ENCODE measurements around the gene MPPED1.

MPPED1 gene

DNA sequence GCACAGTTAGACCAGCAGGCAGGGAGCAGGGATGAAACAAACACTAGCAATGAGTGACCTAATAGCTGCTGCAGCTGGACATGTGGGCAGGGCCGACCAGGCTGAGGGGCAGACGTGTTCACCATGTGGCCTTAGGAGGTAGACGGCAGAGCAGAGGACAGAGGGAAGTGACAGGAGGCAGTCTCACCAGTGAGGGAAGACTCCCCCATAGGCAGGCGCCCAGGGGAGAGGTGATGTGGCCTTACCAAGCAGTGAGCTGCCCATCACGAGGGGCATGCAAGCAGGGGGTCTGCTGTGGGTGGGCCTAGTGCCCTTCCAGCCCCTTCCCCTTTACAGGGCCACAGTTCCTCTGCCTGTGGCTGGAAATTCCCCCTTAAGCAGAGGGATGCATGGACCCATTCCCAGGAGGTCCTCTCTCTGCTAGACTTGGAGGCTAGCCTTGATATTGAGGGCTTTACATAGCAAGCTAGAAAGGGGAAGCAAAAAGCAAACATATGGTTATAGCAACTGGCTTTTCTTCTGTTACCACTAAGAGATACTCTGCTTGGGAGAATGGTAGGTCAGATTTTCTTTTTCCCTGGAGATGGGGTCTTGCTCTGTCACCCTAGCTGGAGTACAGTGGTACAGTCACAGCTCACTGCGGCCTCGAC lies 67.6 kb downstream of the MPPED1 start:
- no peak for DNase-seq

DNA sequence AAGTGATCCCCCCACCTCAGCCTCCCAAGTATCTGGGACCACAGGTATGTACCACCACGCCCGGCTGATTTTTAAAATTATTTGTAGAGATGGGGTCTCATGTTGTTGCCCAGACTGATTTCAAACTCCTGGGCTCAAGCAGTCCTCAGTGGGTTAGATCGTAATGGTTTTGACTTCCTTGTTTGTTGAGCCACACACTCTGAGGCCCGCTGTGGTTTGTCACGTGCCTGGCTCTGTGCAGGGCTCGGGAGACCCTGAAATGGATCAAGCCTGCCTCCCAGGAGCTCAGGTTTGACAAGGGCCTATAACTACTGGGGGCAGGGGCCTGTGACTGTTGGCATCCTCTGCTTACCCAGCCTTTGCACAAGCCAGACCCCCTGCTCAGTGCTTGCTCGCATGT lies 68.1 kb downstream of the MPPED1 start:
- no peak for DNase-seq

- no peak for DNase-seq
Observed at GRCh38 chr22:43481568-43482317, 69.9 kb downstream of the MPPED1 start.

DNA sequence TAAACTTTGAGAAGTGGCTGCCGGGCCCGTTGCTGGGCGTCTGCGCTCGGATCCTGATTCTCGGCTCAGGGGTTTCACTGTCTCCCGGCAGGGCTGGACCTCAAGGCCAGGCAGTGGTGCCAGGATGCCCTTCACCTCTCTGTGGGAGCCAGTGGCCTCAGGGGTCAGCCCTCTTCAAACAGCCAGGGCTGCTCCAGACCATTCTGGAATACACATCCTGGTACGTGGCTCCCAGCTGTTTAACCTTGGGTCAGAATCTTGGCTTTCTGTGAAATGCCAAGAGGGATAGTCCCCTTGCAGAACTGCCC lies 70.5 kb downstream of the MPPED1 start:
- DNase-seq: no peak

DNA sequence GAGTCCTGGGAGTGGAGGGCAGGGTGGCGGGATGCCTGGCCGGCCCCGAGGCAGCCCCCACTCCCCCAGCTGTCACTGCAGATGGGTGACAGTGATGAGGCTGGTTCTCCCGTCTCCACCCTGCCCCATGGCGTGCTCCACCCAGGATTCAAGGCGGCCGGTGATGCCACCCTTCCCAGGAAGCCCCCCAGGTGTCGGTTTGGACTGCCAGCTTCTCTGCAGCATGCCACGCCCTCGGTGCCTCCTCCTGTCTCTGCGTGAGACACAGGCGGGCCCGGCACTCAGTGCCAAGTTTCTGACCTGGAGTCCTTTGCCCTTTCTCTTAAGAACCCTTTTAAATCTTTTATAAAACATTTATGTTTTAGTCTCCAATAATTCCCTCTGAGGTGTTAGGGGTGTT lies 71.5 kb downstream of the MPPED1 start:
- DNase-seq: no peak

DNA sequence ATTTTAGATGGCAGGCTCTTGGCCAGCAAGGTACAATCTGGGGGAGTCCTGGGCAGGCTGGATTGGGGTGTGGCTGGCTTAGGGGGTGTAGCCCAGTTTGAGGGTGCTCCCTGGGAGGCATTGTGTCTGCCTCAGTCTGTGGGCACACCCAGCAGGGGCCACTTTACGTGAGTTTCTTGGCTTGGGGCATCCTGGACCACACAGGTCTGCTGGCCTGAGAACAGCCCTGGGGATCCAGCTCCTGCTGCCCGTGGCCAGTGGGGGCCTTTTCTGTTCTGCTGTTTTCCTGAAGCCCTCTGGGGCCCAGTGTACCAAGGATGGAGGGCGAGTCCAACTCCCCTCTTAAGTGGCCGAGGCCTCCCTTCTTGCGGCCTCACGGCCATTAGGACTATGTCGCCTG lies 71.9 kb downstream of the MPPED1 start:
- no peak for DNase-seq

- no peak for DNase-seq
Observed at GRCh38 chr22:43484227-43484626, 72.4 kb downstream of the MPPED1 start.

DNA sequence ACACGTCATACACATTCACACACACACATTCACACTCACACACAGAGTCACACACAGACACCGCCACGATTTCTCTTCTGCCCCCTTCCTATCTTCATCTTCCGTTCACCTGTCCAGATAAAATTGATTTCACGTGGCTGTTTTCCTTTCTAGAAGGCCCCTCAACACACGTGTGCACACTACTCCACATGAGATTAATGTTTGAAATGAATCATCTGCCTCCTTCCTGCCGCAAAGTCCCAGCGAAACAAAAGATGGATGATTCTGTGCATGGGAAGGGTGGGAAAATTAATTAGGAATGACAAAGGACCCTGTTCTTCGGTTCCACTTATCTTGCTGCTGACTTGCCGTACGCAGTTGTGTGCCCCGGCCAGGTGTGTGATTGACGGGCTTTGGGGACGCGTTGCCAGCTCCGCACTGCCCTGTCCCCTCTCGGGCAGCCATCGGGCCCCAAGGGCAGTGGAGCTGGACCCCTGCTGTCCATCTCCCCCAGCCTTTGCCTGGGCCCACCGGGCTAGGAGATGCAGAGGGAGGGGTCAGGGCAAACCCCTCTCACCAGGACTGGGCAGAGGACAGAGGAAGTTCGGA lies 73.8 kb downstream of the MPPED1 start:
- no peak for DNase-seq

GRCh38 chr22:43487311-43488030 lies 75.7 kb downstream of the MPPED1 start:
- no peak for DNase-seq

DNA sequence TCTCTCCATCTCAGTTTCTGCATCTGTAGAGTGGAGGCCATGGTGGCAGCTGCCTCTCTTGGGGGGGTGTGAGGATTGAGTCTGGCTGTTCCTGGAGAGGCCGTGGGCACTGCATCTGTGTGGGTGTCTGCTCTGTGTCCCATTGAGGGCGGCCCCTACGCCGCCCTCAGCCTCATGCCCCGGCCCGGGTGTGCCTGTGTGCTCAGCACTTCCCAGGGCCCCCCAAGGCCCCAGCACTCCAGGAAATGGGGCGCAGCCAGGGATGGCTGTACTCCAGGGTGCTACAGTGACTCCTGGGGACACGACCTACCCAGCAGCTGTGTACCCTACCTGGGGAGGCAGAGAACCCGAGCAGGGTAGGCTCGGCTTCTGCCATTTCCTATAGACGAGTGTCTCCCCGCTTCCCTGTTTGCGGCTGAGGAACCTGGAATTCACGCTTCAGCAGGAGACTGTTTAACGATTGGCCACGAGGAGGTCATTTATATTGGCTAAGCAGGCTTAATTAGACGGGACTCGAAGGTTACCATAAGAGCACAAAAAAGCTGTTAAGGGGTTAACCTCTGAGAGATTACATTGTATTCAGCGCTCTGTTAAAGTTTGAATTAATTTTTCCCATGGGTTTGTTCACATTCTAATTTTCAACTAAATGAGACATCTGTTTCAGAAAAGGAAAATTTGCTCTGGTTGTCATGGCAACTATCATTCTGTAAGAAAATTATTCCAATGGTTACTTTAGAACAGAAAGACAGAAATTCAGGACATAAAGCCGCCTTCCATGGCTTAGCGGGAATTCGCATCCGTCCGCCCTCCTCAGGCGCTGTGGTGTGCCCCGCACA lies 76.4 kb downstream of the MPPED1 start:
- no peak for DNase-seq

- no peak for DNase-seq
Observed at GRCh38 chr22:43488937-43489336, 77.1 kb downstream of the MPPED1 start.

GRCh38 chr22:43490311-43490710 lies 78.5 kb downstream of the MPPED1 start:
- DNase-seq: no peak

DNA sequence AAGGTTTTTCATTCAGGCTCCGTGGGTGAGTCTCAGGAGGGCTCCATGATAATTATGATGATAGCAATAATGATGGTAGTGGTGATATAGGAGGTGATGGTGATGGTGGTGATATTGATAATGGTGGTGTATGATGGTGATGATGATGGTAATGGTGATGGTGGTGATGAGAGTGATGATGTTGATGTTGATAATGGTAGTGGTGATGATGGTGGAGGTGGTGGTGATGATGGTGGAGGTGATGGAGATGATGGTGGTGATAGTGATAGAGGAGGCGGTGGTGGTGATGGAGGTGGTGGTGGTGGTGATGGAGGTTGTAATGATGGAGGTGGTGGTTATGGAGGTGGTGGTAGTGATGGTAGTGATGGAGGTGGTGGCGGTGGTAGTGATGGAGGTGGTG lies 79.4 kb downstream of the MPPED1 start:
- no peak for DNase-seq

GRCh38 chr22:43491737-43492136 lies 79.9 kb downstream of the MPPED1 start:
- no peak for DNase-seq

DNA sequence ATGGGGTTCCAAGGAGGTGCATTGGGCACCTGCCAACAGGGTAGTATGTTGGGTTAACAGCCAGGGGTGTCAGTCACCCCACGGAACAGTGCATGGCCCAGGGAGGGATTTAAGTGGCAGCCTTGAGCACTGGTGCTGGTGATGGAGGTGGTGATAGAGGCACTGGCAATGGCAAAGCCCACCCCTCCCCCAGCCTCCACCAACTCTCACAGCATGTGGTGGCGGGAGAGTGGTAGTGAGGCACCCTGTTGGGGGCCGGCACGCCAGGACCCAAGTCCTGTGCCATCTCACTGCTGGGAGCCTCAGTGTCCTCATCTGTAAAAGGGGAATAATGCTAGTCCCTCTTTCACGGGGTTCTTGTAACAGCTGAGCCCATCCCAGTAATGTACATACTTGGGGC lies 81.5 kb downstream of the MPPED1 start:
- DNase-seq: no peak

DNA sequence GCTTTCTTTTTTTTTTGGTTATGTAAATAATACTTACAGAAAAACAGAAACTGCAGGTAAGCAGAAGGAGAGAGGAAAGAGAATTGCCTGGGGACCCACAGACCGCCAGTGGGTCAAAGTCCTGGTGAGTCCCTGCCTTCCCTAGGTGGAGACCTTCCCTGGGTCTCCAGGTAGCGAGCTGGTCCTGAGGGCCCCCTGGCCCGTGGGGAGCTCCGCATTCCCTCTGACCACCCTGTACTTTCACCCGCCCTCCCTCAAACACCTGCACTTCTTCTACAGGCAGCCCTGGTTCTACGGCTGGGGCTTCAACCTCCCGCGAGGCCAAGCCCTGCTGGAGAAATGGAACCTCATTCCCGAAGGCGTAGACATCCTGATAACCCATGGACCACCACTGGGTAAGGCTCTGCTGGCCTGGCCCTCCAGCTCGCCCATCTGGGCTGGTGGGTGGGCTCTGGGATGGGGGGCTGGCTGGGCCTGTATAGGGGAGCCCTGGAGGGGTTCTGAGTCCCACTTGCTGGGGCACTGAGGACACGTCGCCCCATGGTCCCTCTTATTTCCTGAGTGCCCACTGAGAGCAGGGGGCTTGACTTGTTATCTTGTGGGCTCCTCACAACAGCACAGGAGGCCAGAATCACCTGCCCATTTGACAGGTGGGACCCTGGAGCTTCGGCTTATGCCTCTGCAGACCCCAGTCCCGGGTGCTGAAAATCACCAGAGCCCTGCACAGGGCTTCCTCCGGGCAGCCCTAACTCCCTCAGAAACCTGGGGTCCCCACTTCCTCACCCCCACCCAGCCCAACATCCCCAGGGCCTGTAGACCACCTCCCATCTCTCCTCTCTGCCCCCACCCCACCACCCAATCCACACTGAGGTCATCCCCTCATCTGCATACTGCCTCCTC lies 86.4 kb downstream of the MPPED1 start:
- DNase-seq: no peak

- no peak for DNase-seq
Observed at GRCh38 chr22:43498856-43499253, 87.0 kb downstream of the MPPED1 start.

DNA sequence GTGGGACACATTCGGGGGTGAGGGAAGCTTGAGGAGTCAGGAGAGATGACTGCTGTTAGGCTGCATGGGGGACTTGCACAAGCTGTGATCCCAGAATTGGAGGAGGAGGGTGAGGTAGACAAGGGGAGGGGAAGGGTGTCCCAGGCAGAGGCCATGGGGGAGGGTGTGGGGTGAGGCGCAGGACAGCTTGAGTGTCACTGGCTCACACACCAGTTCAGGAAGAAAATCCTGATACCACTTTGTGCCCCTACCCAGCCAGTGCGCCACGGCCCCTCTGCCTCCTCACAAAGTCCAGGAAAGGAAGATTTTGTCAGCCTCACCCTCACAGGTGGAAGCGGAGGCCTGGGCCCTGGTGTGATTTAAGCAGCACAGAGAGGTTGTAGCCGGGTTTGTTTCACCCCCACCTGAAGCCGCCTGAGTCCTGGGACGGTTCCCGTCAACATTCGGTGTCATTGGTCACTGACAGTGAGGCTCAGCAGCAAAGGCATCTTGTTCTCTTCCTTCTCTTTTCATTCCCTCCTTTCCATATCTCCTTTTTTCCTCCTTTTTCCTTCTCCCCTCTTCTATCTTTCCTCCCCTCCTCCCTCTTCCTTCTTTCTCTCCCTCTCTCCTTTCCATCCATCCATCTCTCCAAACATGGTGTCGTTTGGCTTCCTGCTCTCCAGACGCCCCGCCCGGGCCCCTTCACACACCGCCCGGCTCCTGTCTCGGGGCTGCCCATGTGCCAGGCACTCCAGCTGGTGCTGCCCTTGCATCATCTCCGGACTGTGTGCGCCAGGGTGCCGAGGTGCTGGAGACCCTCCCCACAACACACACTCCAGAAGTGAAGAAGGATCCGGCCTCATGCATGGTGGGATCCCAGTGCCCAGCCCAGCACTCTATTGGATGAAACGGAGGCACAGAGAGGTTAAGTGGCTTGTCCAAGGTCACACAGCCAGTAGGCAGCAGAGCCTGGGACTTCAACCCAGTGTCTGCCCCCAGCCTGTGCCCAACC lies 89.3 kb downstream of the MPPED1 start:
- DNase-seq: no peak

- DNase-seq: no peak
Observed at GRCh38 chr22:43501878-43502277, 90.1 kb downstream of the MPPED1 start.

DNA sequence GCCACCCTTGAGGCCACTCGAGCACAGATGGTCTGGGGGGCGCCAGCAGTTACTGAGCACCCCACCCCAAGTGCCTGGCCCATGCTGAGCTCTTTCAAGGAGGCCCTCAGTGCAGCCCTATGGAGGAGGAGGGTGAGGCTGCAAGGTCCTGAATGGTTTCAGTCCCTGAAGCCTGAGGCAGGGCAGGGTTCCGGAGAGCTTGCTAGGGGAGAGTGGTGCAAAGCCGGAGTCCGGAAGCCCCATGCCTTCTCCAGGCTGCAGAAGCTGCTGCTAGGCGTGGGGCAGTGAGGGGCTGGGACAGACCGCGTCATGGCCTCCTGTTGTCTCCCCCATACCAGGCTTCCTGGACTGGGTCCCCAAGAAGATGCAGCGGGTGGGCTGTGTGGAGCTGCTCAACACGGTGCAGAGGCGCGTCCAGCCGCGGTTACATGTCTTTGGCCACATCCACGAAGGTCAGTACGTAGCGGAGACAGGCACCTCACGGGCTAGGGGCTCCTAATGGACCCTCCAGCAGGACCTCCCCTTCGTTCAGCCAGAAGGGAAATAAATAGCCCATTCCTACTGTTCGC lies 90.6 kb downstream of the MPPED1 start:
- DNase-seq: no peak

Measured in stimulated activated CD4-positive, alpha-beta T cell treated with anti-CD3 and anti-CD28 coated beads, Interleukin-2, amount 100 ng/mL, for 48 hours (primary cell).